ENCODE measurements around the gene KLHL33.

GRCh38 chr14:20428010-20428365 is 8.0 kb downstream of the KLHL33 start:
- TF ChIP-seq SPI1 (IDR thresholded peaks at IDR 0.05; ENCODE audit: low read depth, low read length): no peak
- no peak for TF ChIP-seq POLR2AphosphoS5 (IDR thresholded peaks at IDR 0.05; ENCODE audit: low read depth, low read length)

Data from GM12891 (cell line).